ENCODE measurements around the gene SLFN14. TPM values are rescaled to one million over a fixed set of nuclear protein-coding genes. Genes with fewer than 3 reads are reported as not detected.

Gene SLFN14
- total and polyA plus RNA-seq, 3 donors from 2014 or later: 0.30 to 0.55 (median 0.37) TPM

GRCh38 chr17:35578197-35578928 lies 17.7 kb upstream of the SLFN14 start, which contains the start of gene PEX12:
Gene PEX12, minus strand, starts transcription at chr17:35578571. Its CDS starts 550 bp downstream, at chr17:35578021.
- Histone ChIP-seq H3K4me3 (peak within 1 kb of the TSS; percentile 75 to 82), H3K27me3 (no peaks in the 10 kb centered on the region), H3K27ac (peak within 1 kb of the TSS; percentile 86 to 88), H3K36me3 (ENCODE audit: low read depth, missing control alignments) (no peaks in the 10 kb centered on the region), H3K9me3 (no peaks in the 10 kb centered on the region), H3K4me1 (peaks cover 9% of the 10 kb centered on the region)
- WGBS, 2 donors: 0 to 1% methylated on average over 25 to 45 of the region's 45 CpGs
- TF ChIP-seq CTCF (IDR thresholded peaks at IDR 0.05): no peak
- peak; percentile 98 for DNase-seq
- intact Hi-C loops (cut with DNase I; ENCODE audit: low total_unique reads): no loop called here

GRCh38 chr17:35577830-35578196 lies 17.2 kb upstream of the SLFN14 start:
- Histone ChIP-seq H3K4me3 (peak overlapping the region; percentile 75 to 82), H3K27me3 (no peaks in the 10 kb centered on the region), H3K9me3 (no peaks in the 10 kb centered on the region), H3K36me3 (ENCODE audit: low read depth, missing control alignments) (no peaks in the 10 kb centered on the region), H3K27ac (peak overlapping the region; percentile 86 to 88), H3K4me1 (peaks cover 9% of the 10 kb centered on the region)
- intact Hi-C loops (cut with DNase I; ENCODE audit: low total_unique reads): no loop called here
- 0 to 3% methylated on average over 8 of the region's 8 CpGs for WGBS, 2 donors
- no peak for DNase-seq
- TF ChIP-seq POLR2A (IDR thresholded peaks at IDR 0.05) (no peak), CTCF (IDR thresholded peaks at IDR 0.05) (no peak)

GRCh38 chr17:35575759-35576158 lies 15.1 kb upstream of the SLFN14 start:
- Histone ChIP-seq H3K4me3 (no peak overlapping the region), H3K27me3 (no peaks in the 10 kb centered on the region), H3K9me3 (no peaks in the 10 kb centered on the region), H3K4me1 (peaks cover 9% of the 10 kb centered on the region), H3K27ac (no peak overlapping the region), H3K36me3 (ENCODE audit: low read depth, missing control alignments) (no peaks in the 10 kb centered on the region)
- intact Hi-C loops (cut with DNase I; ENCODE audit: low total_unique reads): no loop called here
- WGBS, 2 donors: 83 to 88% methylated on average over 3 of the region's 3 CpGs
- TF ChIP-seq CTCF (IDR thresholded peaks at IDR 0.05) (no peak), POLR2A (IDR thresholded peaks at IDR 0.05) (no peak)
- no peak for DNase-seq

GRCh38 chr17:35569405-35569804 lies 8.8 kb upstream of the SLFN14 start:
- no peak overlapping the region for H3K27ac ChIP-seq
- no peak for DNase-seq
- 77 to 91% methylated on average over 2 of the region's 2 CpGs for WGBS, 2 donors
- no peaks in the 10 kb centered on the region for H3K9me3 ChIP-seq
- H3K4me1 ChIP-seq: peaks cover 10% of the 10 kb centered on the region
- no peak overlapping the region for H3K4me3 ChIP-seq
- intact Hi-C loops (cut with DNase I; ENCODE audit: low total_unique reads): no loop called here
- H3K36me3 ChIP-seq (ENCODE audit: low read depth, missing control alignments): no peaks in the 10 kb centered on the region
- TF ChIP-seq POLR2A (IDR thresholded peaks at IDR 0.05) (no peak), CTCF (IDR thresholded peaks at IDR 0.05) (no peak)
- H3K27me3 ChIP-seq: no peaks in the 10 kb centered on the region

GRCh38 chr17:35568561-35568960 lies 7.9 kb upstream of the SLFN14 start:
- Histone ChIP-seq H3K27ac (peak overlapping the region in 1 of 2 donors; percentile 79), H3K4me1 (peaks cover 10% of the 10 kb centered on the region), H3K27me3 (no peaks in the 10 kb centered on the region), H3K4me3 (peak overlapping the region; percentile 73 to 86), H3K36me3 (ENCODE audit: low read depth, missing control alignments) (no peaks in the 10 kb centered on the region), H3K9me3 (no peaks in the 10 kb centered on the region)
- intact Hi-C loops (cut with DNase I; ENCODE audit: low total_unique reads): no loop called here
- 13 to 18% methylated on average over 15 of the region's 15 CpGs for WGBS, 2 donors
- TF ChIP-seq POLR2A (IDR thresholded peaks at IDR 0.05): no peak
- TF ChIP-seq CTCF (IDR thresholded peaks at IDR 0.05): no peak
- peak; percentile 36 for DNase-seq
